ENCODE results near the gene PTGIS.

Gene PTGIS

GRCh38 chr20:49461894-49462620 lies 105.9 kb downstream of the PTGIS start:
- no peak for DNase-seq

- DNase-seq, result no peak
Observed at GRCh38 chr20:49460916-49461315, 107.0 kb downstream of the PTGIS start.

GRCh38 chr20:49460131-49460530 lies 107.8 kb downstream of the PTGIS start:
- DNase-seq, result no peak

- DNase-seq, result no peak
Observed at GRCh38 chr20:49459684-49460083, 108.3 kb downstream of the PTGIS start.

GRCh38 chr20:49457444-49457843 lies 110.5 kb downstream of the PTGIS start:
- no peak for DNase-seq

- DNase-seq, result no peak
Observed at GRCh38 chr20:49456646-49457045, 111.3 kb downstream of the PTGIS start.

- no peak for DNase-seq
Observed at GRCh38 chr20:49455691-49456090, 112.2 kb downstream of the PTGIS start.
